Neural progenitor cell (in vitro differentiated cells): Measurements from ENCODE around the gene HIBADH. TPM values are rescaled to one million over a fixed set of nuclear protein-coding genes. Genes with fewer than 3 reads are reported as not detected.

Source experiments
- DNase-seq: peaks from one replicate; pipeline ENCODE4 v3.0.0-alpha.2; 2016; ENCODE audit warnings: low spot score
- H2AFZ ChIP-seq: fragments of 200-600 bp; sonication (generic); replicated peaks from 2 replicates; pipeline ENCODE4 v1.6.1; 2016; ENCODE audit warnings: antibody characterized with exemption
- H3F3A ChIP-seq: fragments of 200-600 bp; sonication (generic); 2 replicates; pipeline ENCODE4 v1.6.1; 2016; ENCODE audit warnings: antibody characterized with exemption, low read depth
- H3K27ac ChIP-seq: fragments of 200-600 bp; sonication (generic); 2 replicates; pipeline ENCODE4 v1.5.1; 2016; ENCODE audit warnings: mild to moderate bottlenecking
- H3K27me3 ChIP-seq: fragments of 200-600 bp; sonication (generic); 2 replicates; pipeline ENCODE4 v1.6.1; 2016; ENCODE audit warnings: mild to moderate bottlenecking, moderate library complexity
- H3K36me3 ChIP-seq: fragments of 200-600 bp; sonication (generic); 2 replicates; pipeline ENCODE4 v1.5.1; 2016
- H3K4me1 ChIP-seq: fragments of 200-600 bp; sonication (generic); 2 replicates; pipeline ENCODE4 v1.6.1; 2016; ENCODE audit warnings: mixed run types
- H3K4me2 ChIP-seq: fragments of 200-600 bp; sonication (generic); 2 replicates; pipeline ENCODE4 v1.6.1; 2016
- H3K4me3 ChIP-seq: fragments of 200-600 bp; sonication (generic); 2 replicates; pipeline ENCODE4 v1.5.1; 2016
- H3K79me2 ChIP-seq: fragments of 200-600 bp; sonication (generic); 2 replicates; pipeline ENCODE4 v1.6.1; 2016; ENCODE audit warnings: low read depth
- H3K9ac ChIP-seq: fragments of 200-600 bp; sonication (generic); 2 replicates; pipeline ENCODE4 v1.6.1; 2016
- H3K9me3 ChIP-seq: fragments of 200-600 bp; sonication (generic); 2 replicates; pipeline ENCODE4 v1.5.1; 2016; ENCODE audit warnings: low read depth
- H4K20me1 ChIP-seq: fragments of 200-600 bp; sonication (generic); 2 replicates; pipeline ENCODE4 v1.6.1; 2016; ENCODE audit warnings: low read depth
- H3K27ac Mint-ChIP-seq: 3 replicates; pipeline ENCODE4 v1.8.0; 2021; ENCODE audit warnings: mixed read lengths
- H3K27me3 Mint-ChIP-seq: 2 replicates; pipeline ENCODE4 v1.8.0; 2022; ENCODE audit warnings: low read depth, mild to moderate bottlenecking, inconsistent platforms, moderate library complexity, mixed read lengths; ENCODE audit not compliant: insufficient read depth
- H3K36me3 Mint-ChIP-seq: 3 replicates; pipeline ENCODE4 v1.8.0; 2021; ENCODE audit warnings: mixed read lengths
- H3K4me1 Mint-ChIP-seq: 3 replicates; pipeline ENCODE4 v1.8.0; 2021; ENCODE audit warnings: mixed read lengths
- H3K4me3 Mint-ChIP-seq: 3 replicates; pipeline ENCODE4 v1.8.0; 2021; ENCODE audit warnings: mild to moderate bottlenecking, moderate library complexity, mixed read lengths
- H3K9me3 Mint-ChIP-seq: 3 replicates; pipeline ENCODE4 v1.8.0; 2020; ENCODE audit warnings: mixed read lengths
- CTCF ChIP-seq: fragments of 200-600 bp; sonication (generic); IDR thresholded peaks from 2 replicates; pipeline ENCODE4 v1.5.1; 2017; ENCODE audit warnings: antibody characterized with exemption, mild to moderate bottlenecking
- EZH2 ChIP-seq: fragments of 200-600 bp; sonication (generic); IDR thresholded peaks from 2 replicates; pipeline ENCODE4 v1.6.1; 2017; ENCODE audit warnings: antibody characterized with exemption, mild to moderate bottlenecking, moderate library complexity
- EZH2phosphoT487 ChIP-seq: fragments of 200-600 bp; sonication (generic); IDR thresholded peaks from 2 replicates; pipeline ENCODE4 v1.6.1; 2017; ENCODE audit warnings: antibody characterized with exemption
- total RNA-seq: library from RNA; depleted of rRNA; stranded (reverse); fragments of >200 nt; gene quantifications from 2 replicates; pipeline ENCODE4 v1.2.3, GENCODE V29; 2015; ENCODE audit warnings: low replicate concordance

The HIBADH gene
- total RNA-seq, 1 donor from 2014 or later: 88.6 TPM

DNA sequence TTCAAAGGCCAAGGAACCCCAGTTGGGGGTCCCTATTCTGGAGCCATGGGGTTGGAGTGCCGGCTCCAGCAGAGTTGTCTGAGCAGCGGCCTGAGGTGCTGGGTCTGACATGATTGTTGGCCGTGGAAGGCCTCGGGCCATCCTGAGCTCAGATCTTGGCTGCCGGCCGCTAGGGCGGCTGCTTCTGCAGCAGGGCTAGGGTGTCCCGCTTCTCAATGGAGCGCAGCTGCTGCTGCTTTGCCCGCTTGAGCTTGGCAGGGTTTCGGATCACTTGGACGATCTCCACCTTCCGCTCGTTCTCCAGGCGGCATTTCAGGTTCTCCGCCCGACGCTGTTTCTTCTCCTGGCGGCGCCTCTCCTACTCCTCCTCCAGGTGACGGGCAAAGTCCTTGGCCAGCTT lies 171.1 kb downstream of the HIBADH start:
- Mint-ChIP-seq H3K4me3 (no peak overlapping the region), H3K27me3 (peaks cover 2% of the 10 kb centered on the region), H3K27ac (no peak overlapping the region), H3K36me3 (no peaks in the 10 kb centered on the region), H3K9me3 (peaks cover 9% of the 10 kb centered on the region), H3K4me1 (no peaks in the 10 kb centered on the region)
- Histone ChIP-seq H3K4me1 (no peaks in the 10 kb centered on the region), H3K9me3 (no peaks in the 10 kb centered on the region), H3K79me2 (no peaks in the 10 kb centered on the region), H3K4me2 (no peak overlapping the region), H3K9ac (no peak overlapping the region), H4K20me1 (no peaks in the 10 kb centered on the region), H3F3A (no peaks in the 10 kb centered on the region), H3K36me3 (no peaks in the 10 kb centered on the region), H3K4me3 (no peak overlapping the region), H2AFZ (no peak overlapping the region), H3K27ac (no peak overlapping the region), H3K27me3 (no peaks in the 10 kb centered on the region)
- DNase-seq: no peak
- TF ChIP-seq CTCF (no peak), EZH2 (no peak), EZH2phosphoT487 (no peak)

DNA sequence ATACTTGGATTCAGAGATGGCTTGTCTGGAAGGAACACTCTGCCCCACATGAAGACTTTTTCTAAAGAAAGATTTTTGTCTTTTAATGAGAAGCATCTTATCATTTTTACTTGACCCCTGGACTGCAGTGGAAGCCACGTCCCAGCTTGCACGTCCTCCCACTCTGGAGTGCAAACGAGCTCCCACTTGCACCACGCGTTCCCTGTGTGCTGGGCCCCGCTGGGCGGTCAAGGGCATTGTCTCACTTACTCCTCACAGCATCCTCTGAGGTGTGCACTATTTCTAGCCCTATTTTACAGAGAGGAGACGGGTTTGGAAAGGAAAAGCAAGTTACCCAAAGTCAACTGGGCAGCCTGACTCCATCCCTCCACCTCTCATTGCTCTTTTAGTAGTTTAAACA lies 175.2 kb downstream of the HIBADH start:
- Histone ChIP-seq H3K9me3 (no peaks in the 10 kb centered on the region), H2AFZ (no peak overlapping the region), H3K4me2 (no peak overlapping the region), H4K20me1 (no peaks in the 10 kb centered on the region), H3K27me3 (no peaks in the 10 kb centered on the region), H3K4me3 (no peak overlapping the region), H3K27ac (no peak overlapping the region), H3K79me2 (no peaks in the 10 kb centered on the region), H3K36me3 (no peaks in the 10 kb centered on the region), H3K9ac (no peak overlapping the region), H3F3A (no peaks in the 10 kb centered on the region), H3K4me1 (no peaks in the 10 kb centered on the region)
- H3K4me3 Mint-ChIP-seq: no peak overlapping the region
- no peaks in the 10 kb centered on the region for H3K27me3 Mint-ChIP-seq
- H3K4me1 Mint-ChIP-seq: no peaks in the 10 kb centered on the region
- H3K9me3 Mint-ChIP-seq: peaks cover 2% of the 10 kb centered on the region
- no peak for DNase-seq
- H3K36me3 Mint-ChIP-seq: no peaks in the 10 kb centered on the region
- TF ChIP-seq CTCF (no peak), EZH2phosphoT487 (no peak), EZH2 (no peak)
- no peak overlapping the region for H3K27ac Mint-ChIP-seq

- Histone ChIP-seq H3K4me1 (no peaks in the 10 kb centered on the region), H3K79me2 (no peaks in the 10 kb centered on the region), H3K9me3 (no peaks in the 10 kb centered on the region), H3F3A (no peaks in the 10 kb centered on the region), H3K4me3 (no peak overlapping the region), H3K36me3 (no peaks in the 10 kb centered on the region), H3K27me3 (no peaks in the 10 kb centered on the region), H3K9ac (no peak overlapping the region), H4K20me1 (no peaks in the 10 kb centered on the region), H2AFZ (no peak overlapping the region), H3K27ac (no peak overlapping the region), H3K4me2 (no peak overlapping the region)
- no peak overlapping the region for H3K27ac Mint-ChIP-seq
- no peaks in the 10 kb centered on the region for H3K36me3 Mint-ChIP-seq
- no peak overlapping the region for H3K4me3 Mint-ChIP-seq
- no peak for DNase-seq
- no peaks in the 10 kb centered on the region for H3K4me1 Mint-ChIP-seq
- H3K9me3 Mint-ChIP-seq: no peaks in the 10 kb centered on the region
- no peaks in the 10 kb centered on the region for H3K27me3 Mint-ChIP-seq
- TF ChIP-seq EZH2: no peak
- TF ChIP-seq CTCF: no peak
- no peak for TF ChIP-seq EZH2phosphoT487
Measured at GRCh38 chr7:27484451-27484850, 178.2 kb downstream of the HIBADH start.

DNA sequence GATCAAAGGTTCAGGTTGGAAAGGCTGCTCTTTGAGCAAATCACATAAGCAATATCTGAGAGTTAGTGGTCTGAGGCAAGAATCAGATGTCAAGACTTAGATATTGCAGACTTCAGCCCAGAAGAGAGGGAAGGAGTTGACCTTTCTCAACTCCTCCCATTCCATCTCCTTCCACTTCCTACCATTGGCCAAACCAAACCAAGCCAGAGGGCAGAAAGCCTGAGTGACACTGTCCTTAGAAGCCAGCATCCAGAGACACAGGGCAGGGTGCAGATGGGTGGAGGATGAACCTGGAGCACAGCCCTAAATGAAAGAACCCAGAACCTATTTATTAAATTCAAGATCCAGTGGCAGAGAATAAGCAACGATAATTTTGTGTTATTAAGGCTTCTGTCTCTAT lies 180.5 kb downstream of the HIBADH start:
- DNase-seq: no peak
- peaks cover under 1% of the 10 kb centered on the region for H3K27me3 Mint-ChIP-seq
- H3K36me3 Mint-ChIP-seq: no peaks in the 10 kb centered on the region
- H4K20me1 ChIP-seq: no peaks in the 10 kb centered on the region
- no peak overlapping the region for H3K4me3 ChIP-seq
- H3K27ac Mint-ChIP-seq: no peak overlapping the region
- H3K4me1 ChIP-seq: no peaks in the 10 kb centered on the region
- no peaks in the 10 kb centered on the region for H3K9me3 Mint-ChIP-seq
- no peak for TF ChIP-seq EZH2
- no peak for TF ChIP-seq CTCF
- no peak for TF ChIP-seq EZH2phosphoT487
- no peaks in the 10 kb centered on the region for H3K27me3 ChIP-seq
- no peak overlapping the region for H2AFZ ChIP-seq
- H3K9ac ChIP-seq: no peak overlapping the region
- no peaks in the 10 kb centered on the region for H3K79me2 ChIP-seq
- H3K4me2 ChIP-seq: no peak overlapping the region
- H3K27ac ChIP-seq: no peak overlapping the region
- no peaks in the 10 kb centered on the region for H3K9me3 ChIP-seq
- no peak overlapping the region for H3K4me3 Mint-ChIP-seq
- no peaks in the 10 kb centered on the region for H3K36me3 ChIP-seq
- no peaks in the 10 kb centered on the region for H3K4me1 Mint-ChIP-seq
- H3F3A ChIP-seq: no peaks in the 10 kb centered on the region
